IPS DF 19.7 (cell line): ENCODE data around the gene RRP8.

Source experiments
- DNase-seq: peaks from one replicate; pipeline ENCODE4 v3.0.0-alpha.2; 2013; ENCODE audit warnings: low read depth, low spot score

RRP8 gene

DNA sequence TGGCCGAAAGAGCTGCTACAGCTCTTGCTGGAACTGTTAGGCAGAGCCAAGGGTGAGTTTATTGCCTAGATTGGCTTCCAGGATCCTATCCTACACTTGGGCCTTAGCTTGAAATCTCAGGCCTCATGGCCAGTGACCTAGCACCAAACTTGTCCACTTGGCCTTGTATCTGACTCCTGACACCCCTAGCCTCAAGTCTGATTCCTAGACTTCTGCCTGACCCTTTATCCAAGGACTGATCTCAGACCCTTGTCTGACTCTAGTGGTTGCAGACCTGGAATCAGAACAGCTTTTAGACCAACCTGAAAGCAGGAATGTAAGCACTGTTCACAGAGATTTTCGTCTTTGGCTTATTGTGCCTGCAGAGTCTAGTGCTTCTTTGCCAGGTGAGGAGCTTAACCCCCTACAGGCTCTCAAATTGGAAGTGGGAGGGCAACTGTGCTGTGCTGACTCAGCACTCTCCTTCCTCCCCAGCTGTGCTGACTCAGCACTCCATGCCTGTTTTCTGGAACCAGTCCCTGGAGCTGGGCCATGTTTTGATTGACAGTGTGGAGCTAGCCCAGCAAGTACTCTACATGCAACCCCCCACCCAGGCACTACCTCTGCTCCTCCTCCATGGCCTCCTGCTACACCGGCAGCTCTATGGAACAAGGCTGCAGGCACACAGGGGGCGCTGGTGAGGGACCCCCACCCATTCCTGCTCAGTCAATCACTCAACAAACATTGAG lies 35.1 kb downstream of the RRP8 start:
- peak; percentile 35 for DNase-seq

DNA sequence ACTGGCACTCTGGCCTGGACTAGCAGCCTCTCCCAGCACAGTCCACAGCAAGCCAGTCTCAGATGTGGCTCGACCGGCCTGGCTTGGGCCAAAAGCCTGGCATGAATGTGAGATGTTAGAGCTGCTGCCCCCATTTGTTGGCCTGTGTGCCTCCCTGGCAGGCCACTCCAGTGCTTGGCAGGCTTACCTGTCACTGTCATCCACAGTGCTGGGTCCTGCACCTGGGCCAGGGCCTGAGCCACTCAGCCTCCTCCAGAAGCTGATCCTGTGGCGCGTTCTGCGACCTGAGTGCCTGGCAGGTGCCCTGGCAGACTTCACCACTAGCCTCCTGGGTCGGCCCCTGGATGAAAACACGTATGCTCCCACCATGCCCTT lies 36.1 kb downstream of the RRP8 start:
- DNase-seq, result no peak

DNA sequence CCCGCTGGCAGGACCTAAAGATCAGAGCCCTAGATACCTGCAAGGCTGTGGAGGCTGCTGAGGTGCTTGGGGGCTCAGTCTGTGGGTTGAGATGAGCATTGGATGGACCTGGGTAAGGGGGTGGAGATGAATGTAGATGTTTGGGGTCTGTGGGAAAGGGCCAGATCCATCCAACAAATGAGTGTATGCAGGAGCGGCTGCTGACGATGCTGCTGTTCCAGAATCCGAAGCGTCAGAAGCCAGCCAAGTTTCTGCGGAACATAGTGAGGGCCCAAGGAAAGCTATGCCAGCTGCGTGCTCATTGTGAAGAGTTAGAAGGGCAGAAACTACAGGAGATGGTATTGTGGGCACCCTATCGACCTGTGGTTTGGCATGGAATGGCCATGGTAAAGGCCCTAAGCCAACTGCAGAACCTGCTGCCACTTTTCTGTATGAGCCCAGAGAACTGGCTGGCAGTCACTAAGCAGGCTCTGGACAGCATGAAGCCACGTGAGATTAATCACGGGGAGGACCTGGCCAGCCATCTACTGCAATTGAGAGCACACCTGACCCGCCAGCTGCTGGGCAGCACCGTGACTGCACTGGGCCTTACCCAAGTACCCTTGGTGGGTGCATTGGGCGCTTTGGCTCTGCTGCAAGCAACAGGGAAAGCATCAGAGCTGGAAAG lies 36.6 kb downstream of the RRP8 start:
- no peak for DNase-seq

DNA sequence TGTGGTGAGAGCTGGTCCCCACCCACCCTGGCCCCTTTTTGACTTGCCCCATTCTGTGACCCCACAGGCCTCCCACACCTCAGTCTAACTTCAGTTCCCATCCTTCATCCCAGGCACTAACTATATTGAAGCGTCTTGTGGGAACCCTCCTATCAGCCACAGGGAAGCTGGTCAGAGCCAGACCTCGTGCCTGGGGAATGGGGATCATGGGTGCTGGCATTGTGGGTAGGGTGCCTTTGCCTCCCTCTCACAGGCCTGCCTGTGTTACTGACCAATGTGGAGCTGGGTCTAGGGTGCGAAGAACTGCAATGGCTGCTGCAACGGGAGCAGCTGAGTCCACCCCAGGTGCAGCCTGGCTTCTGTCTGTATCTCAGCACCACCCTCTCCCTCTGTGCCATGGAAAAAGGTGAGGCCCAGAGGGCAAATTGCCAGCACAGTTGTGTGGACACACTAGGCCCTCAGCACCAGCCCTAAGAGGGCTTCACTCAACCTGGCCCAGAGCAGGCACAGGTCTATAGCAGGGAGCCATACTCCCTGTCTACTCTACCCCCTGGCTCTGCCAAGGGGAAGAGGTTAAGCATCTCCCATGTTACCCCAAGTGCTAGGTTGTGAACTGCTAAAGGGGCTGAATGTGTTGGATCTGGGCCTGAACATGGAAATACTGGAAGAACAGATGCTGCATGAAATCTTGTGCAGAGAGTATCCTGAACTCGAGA lies 37.3 kb downstream of the RRP8 start:
- no peak for DNase-seq

DNA sequence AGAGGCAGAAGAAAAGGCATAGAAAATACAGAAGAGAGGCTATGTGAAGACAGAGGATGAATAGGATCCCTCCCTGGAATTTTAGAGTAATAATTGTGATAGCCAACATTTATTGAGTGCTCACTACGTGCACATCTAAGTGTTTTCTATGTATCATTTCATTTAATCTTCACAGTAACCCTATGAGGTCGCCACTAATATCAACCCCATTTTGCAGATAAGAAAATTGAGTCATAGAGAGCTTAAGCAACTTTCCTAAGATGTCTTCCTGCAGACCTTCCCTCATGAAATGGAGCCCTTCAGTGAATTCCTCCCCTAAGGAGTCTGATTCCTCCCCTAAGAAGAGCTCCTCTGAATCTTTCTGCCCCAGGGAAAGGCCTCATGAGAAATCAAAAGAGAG lies 38.1 kb downstream of the RRP8 start:
- DNase-seq, result no peak

DNA sequence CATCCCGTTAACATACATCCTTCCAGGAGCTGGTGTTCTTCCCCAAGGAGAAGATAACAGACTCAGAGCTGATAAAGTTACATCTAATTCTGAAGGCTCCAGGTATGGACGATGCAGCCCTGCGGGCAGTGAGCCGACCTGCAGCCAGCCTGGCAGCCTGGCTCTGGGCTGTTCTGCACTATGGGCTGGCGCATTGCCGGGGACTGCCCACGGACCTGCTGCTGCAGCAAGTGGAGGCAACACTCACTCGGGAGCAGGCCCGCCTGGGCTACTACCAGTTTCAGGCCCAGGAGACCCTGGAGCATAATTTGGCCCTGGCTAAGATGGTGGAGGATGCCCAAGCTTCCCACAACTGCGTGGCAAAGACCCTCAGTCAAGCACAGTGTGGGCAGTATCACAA lies 39.7 kb downstream of the RRP8 start:
- no peak for DNase-seq

DNA sequence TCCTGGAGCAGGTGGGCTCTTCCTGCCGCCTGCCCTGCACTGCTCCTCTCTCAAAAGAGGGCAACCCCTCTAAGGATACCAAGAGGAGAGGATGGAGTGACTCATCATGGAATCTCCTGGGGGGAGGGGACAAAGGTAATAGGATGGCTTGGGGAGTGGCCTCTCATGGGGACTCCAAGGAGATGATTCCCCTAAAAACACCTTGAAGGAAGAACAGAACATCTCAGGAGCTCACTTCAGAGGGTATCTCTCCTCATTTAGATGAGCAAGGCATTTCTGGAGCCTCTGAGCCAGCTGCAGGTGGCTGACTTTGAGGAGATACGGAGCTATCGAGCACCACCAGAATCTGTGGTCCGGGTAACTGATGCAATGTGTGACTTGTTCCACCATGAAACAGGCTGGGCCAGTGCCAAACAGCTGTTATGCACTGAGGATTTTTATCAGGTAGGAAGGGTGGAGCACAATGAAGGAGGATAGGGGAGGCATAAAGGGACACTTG lies 40.2 kb downstream of the RRP8 start:
- no peak for DNase-seq

DNA sequence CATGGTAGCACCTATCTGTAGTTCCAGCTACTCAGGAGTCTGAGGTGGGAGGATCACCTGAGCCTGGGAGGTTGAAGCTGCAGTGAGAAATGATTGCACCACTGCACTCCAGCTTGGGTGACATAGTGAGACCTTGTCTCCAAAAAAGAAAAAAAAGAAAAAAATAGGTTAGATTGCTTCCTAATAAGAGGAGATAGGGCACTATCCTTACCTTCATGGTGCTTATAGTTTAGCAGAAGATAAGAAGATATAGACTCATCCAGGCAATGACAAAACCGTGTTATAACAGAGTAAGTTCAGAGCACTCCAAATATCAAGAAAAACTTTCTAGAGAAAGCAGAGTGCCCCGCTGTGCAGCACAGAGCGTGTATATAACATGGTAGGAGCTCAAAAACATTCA lies 42.1 kb downstream of the RRP8 start:
- no peak for DNase-seq

DNA sequence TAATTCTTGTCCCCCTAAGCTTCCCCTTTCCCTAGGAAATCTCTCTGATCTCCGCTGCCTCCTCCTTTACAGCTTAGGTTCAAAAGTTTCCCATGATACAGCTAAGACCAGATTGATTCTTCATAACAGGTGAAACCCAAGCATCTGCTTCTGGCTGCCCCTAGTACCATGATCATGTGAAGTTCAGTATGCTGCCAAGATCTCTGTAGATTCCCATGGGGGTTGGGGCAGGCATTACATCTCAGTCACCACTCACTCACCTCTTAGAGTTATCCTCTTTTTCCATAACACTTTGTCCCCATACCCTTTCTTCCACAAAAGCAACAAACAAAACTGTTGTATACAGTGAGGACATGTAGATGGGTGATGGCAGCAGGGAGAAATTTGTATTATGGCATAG lies 44.0 kb downstream of the RRP8 start:
- no peak for DNase-seq

DNA sequence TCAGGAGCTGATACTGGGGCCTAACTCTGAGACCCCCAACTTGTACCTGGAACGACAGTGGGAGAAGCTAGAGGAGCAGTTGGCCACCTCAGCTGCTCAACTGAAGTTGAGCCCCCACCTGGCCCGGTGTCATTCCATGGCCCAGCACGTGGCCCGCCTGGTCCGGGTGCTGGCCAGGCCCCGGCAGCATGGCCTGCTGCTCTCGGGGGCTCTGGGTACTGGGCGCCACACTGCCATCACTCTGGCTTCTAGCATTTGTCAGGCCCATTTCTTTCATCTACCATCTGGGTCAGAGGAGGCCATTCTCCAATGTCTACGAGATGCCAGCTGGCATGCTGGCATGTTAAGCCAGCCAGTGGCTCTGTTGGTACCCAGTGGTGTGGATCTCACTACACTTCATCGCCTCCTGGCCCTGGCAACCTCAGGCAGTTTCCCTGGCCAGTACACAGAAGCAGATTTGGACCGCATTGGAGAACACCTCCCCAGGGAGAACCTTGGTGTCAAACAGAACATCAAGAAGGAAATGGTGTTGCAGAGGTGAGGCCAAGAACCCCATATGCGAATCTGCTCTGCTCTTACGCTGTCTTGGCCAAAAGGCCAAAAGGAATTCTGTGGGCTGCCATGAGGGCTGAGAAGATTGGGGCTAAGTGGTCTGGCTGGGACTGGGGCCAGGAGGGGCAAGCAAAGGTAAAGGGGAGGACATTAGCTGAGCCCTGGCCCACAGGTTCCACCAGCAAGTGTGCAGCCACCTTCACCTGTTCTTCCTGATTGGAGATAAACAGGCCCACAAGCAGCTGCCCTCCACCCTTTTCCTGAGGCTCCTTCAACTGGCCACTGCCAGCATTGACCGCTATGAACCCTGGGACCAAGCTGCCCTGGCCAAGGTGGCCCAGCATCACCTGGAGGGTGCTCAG lies 45.4 kb downstream of the RRP8 start:
- no peak for DNase-seq

DNA sequence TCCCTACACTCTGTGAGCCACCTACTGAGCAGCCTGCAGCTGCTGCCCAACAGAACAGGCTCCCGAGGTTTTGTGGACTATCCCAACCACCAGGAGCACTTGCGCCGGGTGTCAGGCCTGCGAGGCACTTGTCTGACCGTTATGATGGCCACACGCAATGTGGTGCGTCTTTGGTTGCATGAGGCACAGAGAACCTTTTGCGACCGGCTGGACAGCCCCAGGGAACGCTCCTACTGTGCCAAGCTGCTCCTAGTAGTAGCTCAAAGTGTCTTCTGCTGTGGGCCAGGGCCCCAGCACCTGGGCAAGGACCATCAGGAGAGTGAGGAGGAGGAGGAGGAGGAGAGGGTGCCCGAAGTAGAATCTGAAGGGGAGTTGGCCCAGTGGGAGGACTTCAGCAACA lies 46.4 kb downstream of the RRP8 start:
- no peak for DNase-seq

DNA sequence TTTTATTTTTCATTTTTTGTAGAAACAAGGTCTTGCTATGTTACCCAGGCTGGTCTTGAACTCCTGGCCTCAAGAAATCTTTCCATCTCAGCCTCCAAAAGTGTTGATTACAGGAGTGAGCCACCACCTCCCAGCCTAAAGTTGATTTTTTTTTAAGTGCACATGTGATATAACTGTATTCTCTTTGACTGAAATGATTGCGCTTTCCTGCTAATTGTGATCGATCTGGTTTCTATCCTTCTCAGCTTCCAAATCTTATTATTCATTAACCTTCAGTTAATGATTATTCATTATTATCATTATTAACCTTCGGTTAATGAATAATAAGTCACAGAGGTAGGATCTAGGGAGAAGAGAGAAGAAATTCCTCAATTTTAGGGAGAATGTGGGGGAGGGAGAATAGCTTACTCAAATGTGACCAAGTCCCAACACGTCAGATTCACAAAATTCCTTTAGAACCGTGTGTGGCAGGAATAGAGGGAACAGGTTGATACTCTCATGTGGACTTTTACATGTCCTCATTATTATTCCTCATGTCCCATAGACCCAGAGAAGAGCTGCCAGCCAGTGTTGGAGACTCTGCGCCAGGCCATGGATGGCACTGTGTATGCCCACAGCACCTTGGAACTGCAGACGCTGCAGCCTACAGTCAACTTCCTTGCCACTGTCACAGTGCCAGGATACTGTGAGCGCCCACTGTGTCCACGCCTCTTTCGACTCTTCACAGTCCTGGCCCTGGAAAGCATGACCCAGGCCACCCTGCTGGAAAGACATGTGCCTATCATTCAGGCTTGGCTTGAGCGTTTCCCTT lies 47.1 kb downstream of the RRP8 start:
- no peak for DNase-seq

DNA sequence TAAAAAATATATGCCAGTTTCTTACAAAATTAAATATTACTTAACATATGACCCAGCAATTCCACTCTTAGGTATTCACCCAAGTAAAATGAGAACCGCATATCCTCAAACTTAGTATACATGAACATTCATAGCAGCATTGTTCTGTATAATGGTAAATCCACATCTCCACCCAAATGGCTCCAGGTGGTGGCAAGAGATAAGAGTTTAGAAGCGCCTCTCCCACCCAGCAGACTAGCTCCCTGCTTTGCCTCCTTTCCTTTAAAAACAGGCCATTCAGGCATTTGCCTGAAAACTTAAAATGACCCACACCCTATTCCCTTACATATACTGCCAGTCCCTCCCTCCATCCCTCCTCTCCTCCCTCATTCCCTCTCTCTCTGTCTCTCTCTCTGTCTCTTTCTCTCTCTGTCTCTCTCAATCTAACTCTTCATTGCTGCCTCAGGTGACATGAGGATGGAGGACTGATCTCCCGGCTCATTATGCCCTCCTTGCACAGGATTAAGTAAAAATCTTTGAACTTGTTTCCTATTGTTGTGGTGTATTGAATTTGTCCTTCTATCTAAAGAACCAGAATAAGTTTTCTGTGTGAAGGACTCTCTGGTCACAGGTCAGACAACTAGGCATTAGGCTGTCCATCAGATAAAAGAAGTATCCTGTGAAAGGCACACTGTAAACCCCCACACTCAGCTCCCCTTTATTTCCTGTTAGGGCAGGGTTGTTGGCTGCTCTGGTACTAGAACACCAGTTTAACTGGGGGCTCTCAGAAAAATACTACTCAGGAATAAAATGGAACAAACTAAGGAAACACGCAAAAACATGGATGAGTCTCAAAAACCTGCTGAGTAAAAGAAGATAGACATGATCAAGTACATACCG lies 48.3 kb downstream of the RRP8 start:
- no peak for DNase-seq

DNA sequence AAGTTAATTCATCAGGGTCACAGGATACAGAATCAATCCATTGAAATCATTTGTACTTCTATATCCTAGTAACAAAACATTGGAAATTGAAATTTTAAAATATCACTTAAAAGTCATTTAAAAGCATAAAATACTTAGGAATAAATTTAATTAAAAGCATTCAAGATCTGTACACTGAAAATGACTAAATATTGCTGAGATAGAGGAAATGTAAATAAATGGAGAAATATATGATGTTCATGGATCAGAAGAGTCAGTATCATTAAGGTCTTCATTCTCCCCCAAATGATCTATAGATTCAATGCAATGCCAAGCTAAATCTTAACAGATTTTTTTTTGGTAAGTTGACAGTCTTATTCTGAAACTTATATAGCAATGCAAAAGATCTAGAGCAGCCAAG lies 49.8 kb downstream of the RRP8 start:
- no peak for DNase-seq

DNA sequence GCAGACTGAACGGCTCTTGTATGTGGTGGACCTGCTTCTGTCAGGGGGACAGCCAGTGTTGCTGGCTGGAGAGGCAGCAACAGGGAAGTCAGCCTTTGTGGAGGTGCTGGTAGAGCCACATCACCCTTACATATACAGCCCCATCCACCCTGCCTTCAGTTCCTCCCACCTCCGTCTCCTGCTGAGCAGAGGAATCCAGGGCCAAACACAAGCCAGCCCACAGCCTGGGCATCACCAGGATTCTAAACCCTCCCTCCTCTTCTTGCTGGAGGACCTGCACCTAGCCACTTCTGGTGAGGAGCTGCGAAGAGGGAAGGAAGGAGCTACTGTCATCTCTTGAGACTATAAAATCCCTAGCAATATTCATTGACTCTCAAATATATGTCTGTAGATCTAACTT lies 54.8 kb downstream of the RRP8 start:
- no peak for DNase-seq

DNA sequence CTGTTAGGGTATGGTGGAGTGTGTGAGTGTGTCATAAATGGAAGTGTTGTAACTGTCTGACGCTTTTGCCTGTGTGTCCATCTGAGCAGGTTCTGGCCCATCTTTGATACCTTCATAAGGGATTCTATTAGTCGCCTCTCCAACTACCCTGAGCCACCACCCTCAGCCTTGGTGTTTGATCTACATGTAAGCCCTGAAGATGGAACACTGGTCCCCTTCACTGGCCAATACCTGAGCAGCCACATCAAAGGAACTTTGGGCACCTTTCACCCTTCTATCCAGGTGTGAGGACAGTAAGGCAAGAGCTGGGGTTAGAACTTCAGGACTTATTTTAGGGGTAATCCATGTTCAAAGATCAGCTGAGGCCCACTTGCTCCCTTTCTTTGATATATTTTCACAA lies 55.3 kb downstream of the RRP8 start:
- no peak for DNase-seq

DNA sequence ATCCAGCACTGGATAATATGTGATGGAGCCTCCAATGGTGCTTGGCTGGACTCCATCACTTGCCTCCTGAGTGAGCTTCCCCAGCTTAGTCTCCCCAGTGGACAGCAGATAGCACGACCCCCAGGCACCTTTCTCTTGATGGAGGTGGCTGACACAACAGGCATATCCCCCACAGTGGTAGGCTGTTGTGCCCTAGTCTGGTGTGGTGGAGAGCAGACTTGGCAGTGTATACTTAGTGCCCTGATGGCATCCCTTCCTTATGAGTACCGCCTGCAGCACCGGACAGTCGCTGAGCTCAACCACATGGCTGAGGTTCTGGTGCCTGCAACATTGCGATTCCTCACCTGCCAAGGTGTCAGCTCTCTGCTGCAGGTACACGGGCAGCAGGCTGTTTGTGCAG lies 56.2 kb downstream of the RRP8 start:
- DNase-seq, result no peak

DNA sequence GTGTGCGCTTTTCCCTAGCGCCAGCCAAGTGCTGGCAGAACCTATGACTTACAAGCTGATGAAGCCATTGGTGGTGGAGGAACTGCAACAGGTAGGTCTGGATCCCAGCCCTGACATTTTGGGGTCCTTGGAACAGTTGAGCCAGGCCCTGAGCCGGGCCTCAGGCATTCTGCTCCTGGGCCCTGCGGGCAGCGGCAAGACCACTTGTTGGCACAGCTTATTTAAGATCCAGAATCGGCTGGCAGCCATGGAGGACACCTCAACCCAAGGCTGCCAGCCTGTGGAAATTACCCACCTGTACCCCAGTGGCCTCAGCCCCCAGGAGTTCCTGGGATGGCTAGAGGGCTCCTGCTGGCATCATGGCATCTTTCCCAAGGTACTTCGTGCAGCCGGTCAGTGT lies 56.7 kb downstream of the RRP8 start:
- DNase-seq, result no peak

DNA sequence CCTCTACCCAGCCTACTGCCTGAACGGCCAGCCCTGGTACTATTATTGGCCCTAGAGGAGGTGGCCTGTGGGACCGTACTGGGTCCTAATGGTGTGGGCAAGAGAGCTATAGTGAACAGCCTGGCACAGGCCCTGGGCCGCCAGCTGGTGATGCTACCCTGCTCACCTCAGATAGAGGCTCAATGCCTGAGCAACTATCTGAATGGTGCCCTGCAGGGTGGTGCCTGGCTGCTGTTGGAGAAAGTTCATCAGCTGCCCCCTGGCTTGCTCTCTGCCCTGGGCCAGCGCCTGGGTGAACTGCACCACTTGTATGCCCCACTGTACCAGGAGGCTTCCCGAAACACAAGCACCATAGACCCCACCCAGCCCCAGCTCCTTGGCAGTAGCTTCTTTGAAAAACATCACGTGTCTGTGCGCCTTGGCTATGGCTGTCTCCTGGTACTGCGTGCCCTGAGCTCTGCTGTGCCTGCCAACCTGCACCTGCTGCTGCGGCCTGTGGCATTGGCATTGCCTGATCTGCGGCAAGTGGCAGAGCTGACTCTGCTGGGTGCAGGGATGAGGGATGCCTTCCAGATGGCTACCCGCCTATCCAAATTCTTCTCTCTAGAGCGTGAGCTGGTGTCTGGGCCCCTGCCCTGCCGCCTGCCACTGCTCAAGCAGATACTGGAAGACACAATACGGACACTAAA lies 57.4 kb downstream of the RRP8 start:
- no peak for DNase-seq
